Neural cell (in vitro differentiated cells): Measurements from ENCODE around the gene CMTM3.

ENCODE experiments used
- EP300 ChIP-seq: fragments of 450-650 bp; conservative IDR thresholded peaks from 2 replicates; pipeline ENCODE4 v1.6.1; 2014; ENCODE audit warnings: antibody characterized with exemption, mild to moderate bottlenecking, moderate library complexity; ENCODE audit not compliant: poor library complexity, severe bottlenecking
- EZH2 ChIP-seq: fragments of 200-600, 300-800 bp; shearing (Covaris generic), sonication (generic); IDR thresholded peaks from 2 replicates; pipeline ENCODE4 v1.6.1; 2014; ENCODE audit warnings: antibody characterized with exemption, low read length, borderline replicate concordance, mild to moderate bottlenecking; ENCODE audit not compliant: insufficient read depth, poor library complexity, severe bottlenecking
- POLR2AphosphoS5 ChIP-seq: IDR thresholded peaks from 2 replicates; pipeline ENCODE4 v1.6.1; 2012
- RAD21 ChIP-seq: fragments of 450-650 bp; conservative IDR thresholded peaks from 2 replicates; pipeline ENCODE4 v1.6.1; 2014; ENCODE audit warnings: antibody characterized with exemption, mild to moderate bottlenecking, moderate library complexity
- SMC3 ChIP-seq: fragments of 450-650 bp; conservative IDR thresholded peaks from 2 replicates; pipeline ENCODE4 v1.6.1; 2014; ENCODE audit warnings: antibody characterized with exemption, mild to moderate bottlenecking, moderate library complexity; ENCODE audit not compliant: poor library complexity
- TF ChIP-seq, protein P1 (sequence below): IDR thresholded peaks from 2 replicates; pipeline ENCODE4 v1.6.1; 2012; ENCODE audit warnings: borderline replicate concordance
- TF ChIP-seq, protein P2 (sequence below): fragments of 450-650 bp; IDR thresholded peaks from 2 replicates; pipeline ENCODE4 v1.5.1; 2014; ENCODE audit warnings: antibody characterized with exemption, mild to moderate bottlenecking, moderate library complexity; ENCODE audit not compliant: poor library complexity, severe bottlenecking

DNA sequence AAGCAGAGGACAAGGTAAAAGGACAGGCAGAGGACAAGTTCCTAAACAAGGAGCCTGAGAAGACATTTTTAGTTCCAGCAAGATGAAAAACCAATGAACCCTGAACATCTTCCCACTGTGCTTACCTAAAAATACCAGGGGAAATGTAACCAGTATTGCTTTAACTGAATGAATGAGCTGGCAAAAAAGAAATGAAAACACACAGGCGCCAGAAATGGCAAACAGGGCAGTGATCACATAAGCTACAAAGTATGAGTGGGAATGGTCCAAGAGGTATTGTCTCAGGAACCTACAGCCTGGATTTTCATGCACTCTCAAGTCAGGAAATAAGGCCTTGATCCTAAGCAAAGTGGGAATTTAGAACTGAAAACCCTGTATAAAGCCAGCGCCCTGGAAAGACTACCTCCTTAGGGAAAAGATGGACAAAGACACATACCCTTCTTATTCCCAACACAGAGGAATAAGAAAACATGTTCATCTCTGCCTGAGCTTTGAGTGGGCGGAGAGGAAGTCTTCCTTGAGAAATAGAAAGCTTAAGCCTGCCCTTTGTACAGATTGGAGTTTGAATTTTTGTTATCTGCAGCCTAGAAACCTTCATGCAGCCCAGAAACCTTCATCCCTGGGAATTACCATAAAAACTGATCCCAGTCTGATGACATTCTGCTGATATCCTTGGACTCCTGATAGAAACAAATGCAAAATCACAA lies 23.1 kb upstream of the CMTM3 start:
- TF ChIP-seq, protein P1, sequence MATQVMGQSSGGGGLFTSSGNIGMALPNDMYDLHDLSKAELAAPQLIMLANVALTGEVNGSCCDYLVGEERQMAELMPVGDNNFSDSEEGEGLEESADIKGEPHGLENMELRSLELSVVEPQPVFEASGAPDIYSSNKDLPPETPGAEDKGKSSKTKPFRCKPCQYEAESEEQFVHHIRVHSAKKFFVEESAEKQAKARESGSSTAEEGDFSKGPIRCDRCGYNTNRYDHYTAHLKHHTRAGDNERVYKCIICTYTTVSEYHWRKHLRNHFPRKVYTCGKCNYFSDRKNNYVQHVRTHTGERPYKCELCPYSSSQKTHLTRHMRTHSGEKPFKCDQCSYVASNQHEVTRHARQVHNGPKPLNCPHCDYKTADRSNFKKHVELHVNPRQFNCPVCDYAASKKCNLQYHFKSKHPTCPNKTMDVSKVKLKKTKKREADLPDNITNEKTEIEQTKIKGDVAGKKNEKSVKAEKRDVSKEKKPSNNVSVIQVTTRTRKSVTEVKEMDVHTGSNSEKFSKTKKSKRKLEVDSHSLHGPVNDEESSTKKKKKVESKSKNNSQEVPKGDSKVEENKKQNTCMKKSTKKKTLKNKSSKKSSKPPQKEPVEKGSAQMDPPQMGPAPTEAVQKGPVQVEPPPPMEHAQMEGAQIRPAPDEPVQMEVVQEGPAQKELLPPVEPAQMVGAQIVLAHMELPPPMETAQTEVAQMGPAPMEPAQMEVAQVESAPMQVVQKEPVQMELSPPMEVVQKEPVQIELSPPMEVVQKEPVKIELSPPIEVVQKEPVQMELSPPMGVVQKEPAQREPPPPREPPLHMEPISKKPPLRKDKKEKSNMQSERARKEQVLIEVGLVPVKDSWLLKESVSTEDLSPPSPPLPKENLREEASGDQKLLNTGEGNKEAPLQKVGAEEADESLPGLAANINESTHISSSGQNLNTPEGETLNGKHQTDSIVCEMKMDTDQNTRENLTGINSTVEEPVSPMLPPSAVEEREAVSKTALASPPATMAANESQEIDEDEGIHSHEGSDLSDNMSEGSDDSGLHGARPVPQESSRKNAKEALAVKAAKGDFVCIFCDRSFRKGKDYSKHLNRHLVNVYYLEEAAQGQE = no peak
- no peak for TF ChIP-seq POLR2AphosphoS5
- TF ChIP-seq EP300 = no peak
- TF ChIP-seq, protein P2, sequence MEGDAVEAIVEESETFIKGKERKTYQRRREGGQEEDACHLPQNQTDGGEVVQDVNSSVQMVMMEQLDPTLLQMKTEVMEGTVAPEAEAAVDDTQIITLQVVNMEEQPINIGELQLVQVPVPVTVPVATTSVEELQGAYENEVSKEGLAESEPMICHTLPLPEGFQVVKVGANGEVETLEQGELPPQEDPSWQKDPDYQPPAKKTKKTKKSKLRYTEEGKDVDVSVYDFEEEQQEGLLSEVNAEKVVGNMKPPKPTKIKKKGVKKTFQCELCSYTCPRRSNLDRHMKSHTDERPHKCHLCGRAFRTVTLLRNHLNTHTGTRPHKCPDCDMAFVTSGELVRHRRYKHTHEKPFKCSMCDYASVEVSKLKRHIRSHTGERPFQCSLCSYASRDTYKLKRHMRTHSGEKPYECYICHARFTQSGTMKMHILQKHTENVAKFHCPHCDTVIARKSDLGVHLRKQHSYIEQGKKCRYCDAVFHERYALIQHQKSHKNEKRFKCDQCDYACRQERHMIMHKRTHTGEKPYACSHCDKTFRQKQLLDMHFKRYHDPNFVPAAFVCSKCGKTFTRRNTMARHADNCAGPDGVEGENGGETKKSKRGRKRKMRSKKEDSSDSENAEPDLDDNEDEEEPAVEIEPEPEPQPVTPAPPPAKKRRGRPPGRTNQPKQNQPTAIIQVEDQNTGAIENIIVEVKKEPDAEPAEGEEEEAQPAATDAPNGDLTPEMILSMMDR = no peak
- no peak for TF ChIP-seq EZH2
- TF ChIP-seq SMC3 = no peak
- TF ChIP-seq RAD21 = no peak
